WERI-Rb-1 (cell line): Measurements from ENCODE around the gene MAB21L1.

Experiments
- DNase-seq: peaks from one replicate; pipeline ENCODE4 v3.0.0-alpha.2; 2020
- H3K27ac ChIP-seq: fragments of 250-450 bp; sonication (Bioruptor Pico); 2 replicates; pipeline ENCODE4 v1.5.1; 2020; ENCODE audit warnings: mild to moderate bottlenecking, moderate library complexity
- H3K27me3 ChIP-seq: fragments of 250-450 bp; sonication (Bioruptor Pico); 2 replicates; pipeline ENCODE4 v1.5.1; 2021; ENCODE audit warnings: mild to moderate bottlenecking, low read depth, moderate library complexity; ENCODE audit not compliant: insufficient read depth, severe bottlenecking
- H3K36me3 ChIP-seq: fragments of 250-450 bp; sonication (Bioruptor Pico); 2 replicates; pipeline ENCODE4 v1.5.1; 2020; ENCODE audit warnings: mild to moderate bottlenecking, moderate library complexity
- H3K4me3 ChIP-seq: 2 replicates; pipeline ENCODE4 v1.5.1; 2011; ENCODE audit warnings: low read depth, mild to moderate bottlenecking, control low read depth, low read length
- H3K9me3 ChIP-seq: fragments of 250-450 bp; sonication (Bioruptor Pico); 2 replicates; pipeline ENCODE4 v1.5.1; 2021; ENCODE audit warnings: mild to moderate bottlenecking, moderate library complexity; ENCODE audit not compliant: severe bottlenecking
- CTCF ChIP-seq: IDR thresholded peaks from 2 replicates; pipeline ENCODE4 v1.5.1; 2011; ENCODE audit warnings: low read depth, mild to moderate bottlenecking, control low read depth, inconsistent platforms, low read length

The MAB21L1 gene

GRCh38 chr13:35512271-35512920, 35.9 kb upstream of the MAB21L1 start:
- Histone ChIP-seq H3K27ac (peak overlapping the region; percentile 61), H3K9me3 (no peaks in the 10 kb centered on the region), H3K27me3 (no peaks in the 10 kb centered on the region), H3K4me3 (peak overlapping the region; percentile 16; the same call in 1 of the 2 replicates), H3K36me3 (no peaks in the 10 kb centered on the region)
- TF ChIP-seq CTCF = no peak
- DNase-seq = no peak

GRCh38 chr13:35502456-35502855, 26.0 kb upstream of the MAB21L1 start:
- TF ChIP-seq CTCF = no peak
- Histone ChIP-seq H3K4me3 (no peak overlapping the region), H3K9me3 (no peaks in the 10 kb centered on the region), H3K36me3 (no peaks in the 10 kb centered on the region), H3K27me3 (no peaks in the 10 kb centered on the region), H3K27ac (no peak overlapping the region)
- DNase-seq = no peak

GRCh38 chr13:35501661-35502235, 25.3 kb upstream of the MAB21L1 start:
- no peak overlapping the region for H3K27ac ChIP-seq
- no peaks in the 10 kb centered on the region for H3K9me3 ChIP-seq
- H3K36me3 ChIP-seq = no peaks in the 10 kb centered on the region
- no peak for DNase-seq
- TF ChIP-seq CTCF = no peak
- no peaks in the 10 kb centered on the region for H3K27me3 ChIP-seq
- H3K4me3 ChIP-seq = no peak overlapping the region

GRCh38 chr13:35500144-35500543, 23.7 kb upstream of the MAB21L1 start:
- Histone ChIP-seq H3K27ac (peak overlapping the region; percentile 1; the same call in 1 of the 2 replicates), H3K9me3 (no peaks in the 10 kb centered on the region), H3K4me3 (no peak overlapping the region), H3K36me3 (no peaks in the 10 kb centered on the region), H3K27me3 (no peaks in the 10 kb centered on the region)
- no peak for DNase-seq
- TF ChIP-seq CTCF = no peak

- DNase-seq = no peak
- Histone ChIP-seq H3K36me3 (no peaks in the 10 kb centered on the region), H3K27me3 (no peaks in the 10 kb centered on the region), H3K9me3 (no peaks in the 10 kb centered on the region), H3K27ac (no peak overlapping the region; the same call in none of the 2 replicates), H3K4me3 (no peak overlapping the region)
- TF ChIP-seq CTCF = no peak
Observed at GRCh38 chr13:35499676-35500075, 23.2 kb upstream of the MAB21L1 start.
